ENCODE measurements around the gene LRRTM3.
A peak's percentile ranks its signal among the peaks of the same experiment; 100 is the strongest.

The LRRTM3 gene

DNA sequence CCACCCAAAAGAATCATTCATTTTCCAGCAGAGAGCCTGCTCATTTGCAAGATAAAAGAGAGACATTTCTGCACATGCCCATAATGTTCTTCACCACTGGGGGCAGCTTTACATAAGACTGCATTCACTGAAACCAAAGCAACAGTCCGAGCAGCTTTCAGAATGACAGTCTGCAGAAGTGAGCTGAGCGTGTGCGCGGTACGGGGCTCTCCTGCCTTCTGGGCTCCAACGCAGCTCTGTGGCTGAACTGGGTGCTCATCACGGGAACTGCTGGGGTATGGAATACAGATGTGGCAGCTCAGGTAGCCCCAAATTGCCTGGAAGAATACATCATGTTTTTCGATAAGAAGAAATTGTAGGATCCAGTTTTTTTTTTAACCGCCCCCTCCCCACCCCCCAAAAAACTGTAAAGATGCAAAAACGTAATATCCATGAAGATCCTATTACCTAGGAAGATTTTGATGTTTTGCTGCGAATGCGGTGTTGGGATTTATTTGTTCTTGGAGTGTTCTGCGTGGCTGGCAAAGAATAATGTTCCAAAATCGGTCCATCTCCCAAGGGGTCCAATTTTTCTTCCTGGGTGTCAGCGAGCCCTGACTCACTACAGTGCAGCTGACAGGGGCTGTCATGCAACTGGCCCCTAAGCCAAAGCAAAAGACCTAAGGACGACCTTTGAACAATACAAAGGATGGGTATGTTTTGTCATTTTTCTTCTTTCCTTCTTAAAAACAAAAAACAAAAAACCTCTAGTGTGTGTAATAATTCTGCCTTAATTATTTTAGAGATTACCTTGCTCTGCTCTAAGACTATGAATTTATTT, at the start of gene LRRTM3:
LRRTM3 (plus strand) TSS at position 141 of the 820 bp plus-strand sequence.
- peak; percentile 53 for DNase-seq

DNA sequence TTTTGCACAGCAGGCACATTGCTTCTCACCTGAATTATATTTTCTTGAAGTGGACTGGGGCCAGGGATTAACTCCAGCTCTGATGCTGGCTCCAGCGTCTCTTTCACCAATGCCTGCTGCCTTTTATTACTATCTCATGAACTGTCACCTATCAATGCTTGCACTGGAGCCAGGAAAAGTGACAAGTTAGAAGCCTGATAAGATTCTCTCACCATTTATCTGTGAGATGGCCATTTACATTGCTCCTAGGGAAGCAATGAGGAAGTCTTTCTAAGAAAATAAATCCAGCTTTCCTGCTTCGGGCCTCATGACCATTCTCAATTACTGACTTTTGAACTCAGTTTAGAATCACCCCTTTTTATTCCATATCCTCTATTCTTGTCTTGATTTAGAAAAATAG, 48.5 kb upstream of the LRRTM3 start:
- DNase-seq, result no peak

GRCh38 chr10:66880292-66880691, 45.5 kb upstream of the LRRTM3 start:
- no peak for DNase-seq

GRCh38 chr10:66880826-66881225, 45.0 kb upstream of the LRRTM3 start:
- DNase-seq, result no peak

- DNase-seq, result no peak
These were observed 44.0 kb upstream of the LRRTM3 start for GRCh38 chr10:66881814-66882213.

GRCh38 chr10:66882271-66882670, 43.6 kb upstream of the LRRTM3 start:
- no peak for DNase-seq

GRCh38 chr10:66886848-66887247, 39.0 kb upstream of the LRRTM3 start:
- DNase-seq, result no peak

DNA sequence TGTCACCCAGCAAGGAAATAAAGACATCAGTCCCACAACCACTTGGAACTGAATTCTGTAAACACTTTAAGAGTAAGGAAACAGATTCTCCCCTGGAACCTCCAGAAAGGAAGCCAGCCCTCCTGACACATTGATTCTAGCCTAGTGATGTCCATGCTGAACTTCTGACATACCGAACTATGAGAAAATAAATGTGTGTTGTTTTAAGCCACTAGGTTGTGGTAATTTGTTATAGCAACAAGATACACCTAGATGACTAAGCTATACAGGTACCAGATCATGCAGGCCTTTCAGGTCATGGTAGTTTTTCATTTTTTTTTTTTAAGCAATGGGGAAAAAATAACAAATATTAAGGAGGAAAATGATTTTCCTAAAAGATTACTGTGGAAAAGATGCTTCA, 37.6 kb upstream of the LRRTM3 start:
- DNase-seq, result no peak

DNA sequence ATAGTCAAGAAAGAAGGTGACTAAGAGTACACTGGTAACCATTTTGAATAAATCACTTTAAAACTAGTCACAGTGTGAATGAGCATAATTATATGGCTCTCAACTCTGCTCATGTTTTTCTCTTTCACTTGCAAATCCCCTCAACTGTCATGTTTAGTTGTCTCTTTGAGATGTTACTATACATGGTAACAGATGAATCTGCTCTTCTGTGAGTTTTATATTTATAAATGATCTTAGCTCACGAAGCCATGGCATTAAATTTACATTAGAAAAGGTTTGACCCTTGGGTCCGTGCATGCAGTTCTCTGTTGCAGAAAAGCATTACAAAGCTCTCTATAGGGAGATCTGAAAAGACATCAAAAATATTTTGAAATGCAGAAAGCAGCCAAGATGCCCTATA, 33.0 kb upstream of the LRRTM3 start:
- no peak for DNase-seq

DNA sequence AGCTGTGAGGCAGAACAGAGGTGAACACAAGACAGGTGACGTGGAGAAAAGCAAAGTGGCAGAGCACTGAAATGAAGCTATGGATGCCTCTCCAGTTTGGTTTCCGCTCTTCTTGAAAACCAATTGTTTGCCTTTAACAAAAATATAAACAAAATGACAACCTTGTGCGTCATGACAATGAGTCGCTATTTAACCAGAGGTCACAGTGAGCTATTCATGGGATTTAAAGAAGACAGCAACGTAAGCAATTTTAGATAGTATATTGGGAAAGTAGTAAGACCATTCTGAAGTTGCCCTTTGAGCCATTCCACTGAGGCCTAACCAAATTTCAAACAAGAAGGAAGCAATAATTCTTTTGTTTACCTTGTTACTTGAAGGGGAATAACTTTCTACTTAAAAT, 15.2 kb upstream of the LRRTM3 start:
- DNase-seq, result no peak

DNA sequence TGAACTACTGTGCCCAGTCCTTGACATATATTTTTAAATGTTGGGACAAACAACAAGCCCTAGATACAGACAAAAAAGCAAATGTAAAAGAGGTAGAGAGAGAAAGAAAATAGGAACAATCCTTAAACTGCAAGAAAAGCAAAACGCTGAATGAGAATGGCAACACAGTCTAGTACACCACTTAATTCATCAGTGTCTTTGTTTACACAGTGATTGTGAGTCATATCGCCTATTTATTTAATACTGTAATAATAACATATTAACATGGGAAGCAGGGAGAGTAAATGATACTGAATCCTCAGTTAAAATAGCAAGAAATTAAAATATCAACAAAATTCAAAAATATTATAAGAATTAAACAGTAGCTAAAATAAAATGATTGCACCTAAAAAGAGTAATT, 9.8 kb upstream of the LRRTM3 start:
- no peak for DNase-seq

DNA sequence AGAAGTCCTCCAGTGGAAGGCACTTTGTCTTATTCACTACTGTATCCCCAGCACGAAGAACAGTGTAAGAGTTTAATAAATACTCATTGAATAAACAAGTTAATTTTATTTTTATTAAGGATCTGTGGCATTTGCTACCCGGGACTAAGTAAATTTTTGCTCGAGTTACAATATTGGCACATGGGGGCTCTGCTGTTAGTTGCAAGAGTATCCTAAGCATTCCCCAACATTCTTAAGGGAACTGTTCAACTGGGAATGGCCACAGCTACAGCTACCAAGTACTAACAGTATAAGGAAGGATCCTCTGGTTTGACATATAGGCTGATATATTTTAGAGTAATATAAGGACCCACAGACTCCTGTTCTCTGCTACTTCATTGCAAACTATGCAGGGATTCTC, 8.7 kb upstream of the LRRTM3 start:
- no peak for DNase-seq

DNA sequence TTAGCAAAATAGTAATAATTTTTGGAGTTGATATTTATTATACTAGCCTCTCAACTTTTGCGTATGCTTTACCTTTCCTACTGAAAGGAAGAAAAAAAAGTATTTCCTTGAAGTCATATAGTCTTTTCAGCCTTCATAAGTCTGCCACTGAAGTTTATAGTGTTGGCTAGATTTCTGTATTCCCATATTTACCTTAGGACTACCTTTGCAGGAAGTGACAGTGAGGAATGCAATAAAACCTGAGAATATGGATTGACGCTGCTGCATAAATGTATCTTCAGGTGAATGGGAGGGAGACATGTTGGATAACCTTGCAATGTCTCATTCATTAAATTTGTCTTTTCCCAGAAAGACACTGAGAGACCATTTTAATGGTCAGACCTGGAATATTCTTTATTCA, 6.6 kb upstream of the LRRTM3 start:
- DNase-seq, result no peak

DNA sequence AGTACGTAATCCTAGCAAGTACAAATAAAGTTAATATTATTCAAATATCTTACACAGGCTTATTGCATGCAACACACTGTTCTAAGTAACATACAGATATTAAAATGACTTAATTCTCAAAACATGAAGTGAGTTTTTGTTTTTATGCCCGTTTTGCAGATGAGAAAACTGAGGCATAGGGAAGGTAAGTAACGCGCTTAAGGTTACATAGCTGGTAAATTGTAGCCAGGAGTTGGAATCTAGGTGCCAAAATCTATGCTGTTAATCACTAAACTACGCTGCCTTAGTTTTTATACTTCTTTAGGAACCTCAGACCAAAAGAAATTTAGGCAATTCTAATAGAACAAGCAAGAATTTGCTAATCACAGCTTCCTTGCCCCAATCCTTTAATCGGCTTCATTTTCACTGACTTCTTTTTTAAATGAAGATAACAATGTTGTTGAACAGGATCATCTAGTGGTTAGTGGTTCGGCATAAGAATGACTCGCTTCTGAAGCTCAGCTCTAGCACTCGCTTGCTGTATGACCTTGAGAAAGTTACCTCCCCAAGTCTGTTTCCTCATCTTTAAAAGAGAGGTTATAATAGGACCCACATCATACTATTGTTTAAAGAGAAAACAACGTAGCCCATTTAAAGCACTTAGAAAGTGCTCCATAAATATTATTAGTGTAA, 1.0 kb upstream of the LRRTM3 start:
- DNase-seq, result no peak

DNA sequence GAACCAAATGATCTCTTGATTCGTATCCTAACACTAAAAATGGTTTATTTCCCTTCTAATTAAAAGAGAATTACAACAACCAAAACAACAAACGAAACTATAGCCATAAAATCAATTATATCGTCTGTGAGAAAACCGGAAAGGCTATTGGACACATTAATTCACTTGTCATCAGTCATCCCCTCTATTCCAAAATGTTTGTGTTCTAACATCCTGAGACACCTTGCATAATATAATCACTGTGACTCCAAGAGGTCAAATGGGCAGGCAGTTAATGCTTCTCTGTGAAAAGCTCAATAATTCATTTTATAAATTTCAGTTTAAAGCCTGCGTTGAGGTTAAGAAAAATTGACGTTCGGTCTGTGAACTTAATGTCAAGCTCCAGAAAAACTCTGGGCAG, 463 bp upstream of the LRRTM3 start:
- DNase-seq, result no peak

- no peak for DNase-seq
These were observed 1.0 kb downstream of the LRRTM3 start for GRCh38 chr10:66926841-66927240.

DNA sequence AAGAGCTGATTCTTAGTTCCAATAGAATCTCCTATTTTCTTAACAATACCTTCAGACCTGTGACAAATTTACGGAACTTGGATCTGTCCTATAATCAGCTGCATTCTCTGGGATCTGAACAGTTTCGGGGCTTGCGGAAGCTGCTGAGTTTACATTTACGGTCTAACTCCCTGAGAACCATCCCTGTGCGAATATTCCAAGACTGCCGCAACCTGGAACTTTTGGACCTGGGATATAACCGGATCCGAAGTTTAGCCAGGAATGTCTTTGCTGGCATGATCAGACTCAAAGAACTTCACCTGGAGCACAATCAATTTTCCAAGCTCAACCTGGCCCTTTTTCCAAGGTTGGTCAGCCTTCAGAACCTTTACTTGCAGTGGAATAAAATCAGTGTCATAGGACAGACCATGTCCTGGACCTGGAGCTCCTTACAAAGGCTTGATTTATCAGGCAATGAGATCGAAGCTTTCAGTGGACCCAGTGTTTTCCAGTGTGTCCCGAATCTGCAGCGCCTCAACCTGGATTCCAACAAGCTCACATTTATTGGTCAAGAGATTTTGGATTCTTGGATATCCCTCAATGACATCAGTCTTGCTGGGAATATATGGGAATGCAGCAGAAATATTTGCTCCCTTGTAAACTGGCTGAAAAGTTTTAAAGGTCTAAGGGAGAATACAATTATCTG, 1.6 kb downstream of the LRRTM3 start:
- DNase-seq, result no peak

- DNase-seq, result no peak
These were observed 2.3 kb downstream of the LRRTM3 start for GRCh38 chr10:66927971-66928770.

DNA sequence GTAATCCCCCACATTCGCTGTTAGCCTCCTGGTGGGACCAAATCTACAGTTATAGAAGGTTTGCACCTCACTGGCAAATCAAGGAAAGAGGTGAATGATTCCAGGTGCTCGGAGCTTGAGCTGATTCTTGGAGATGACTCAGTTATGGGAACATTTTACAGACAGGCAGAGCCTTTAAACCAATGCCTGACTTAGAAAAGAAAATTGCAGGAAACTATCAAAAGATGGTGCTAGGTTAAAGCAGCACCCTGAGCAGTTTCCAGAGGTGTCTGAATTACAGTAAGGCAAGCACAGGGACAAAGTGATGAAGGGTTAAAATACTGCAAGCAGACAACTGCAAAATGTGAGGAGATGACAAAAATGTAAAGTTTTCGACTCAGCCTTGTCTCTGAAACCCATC, 2.9 kb downstream of the LRRTM3 start:
- DNase-seq, result no peak

DNA sequence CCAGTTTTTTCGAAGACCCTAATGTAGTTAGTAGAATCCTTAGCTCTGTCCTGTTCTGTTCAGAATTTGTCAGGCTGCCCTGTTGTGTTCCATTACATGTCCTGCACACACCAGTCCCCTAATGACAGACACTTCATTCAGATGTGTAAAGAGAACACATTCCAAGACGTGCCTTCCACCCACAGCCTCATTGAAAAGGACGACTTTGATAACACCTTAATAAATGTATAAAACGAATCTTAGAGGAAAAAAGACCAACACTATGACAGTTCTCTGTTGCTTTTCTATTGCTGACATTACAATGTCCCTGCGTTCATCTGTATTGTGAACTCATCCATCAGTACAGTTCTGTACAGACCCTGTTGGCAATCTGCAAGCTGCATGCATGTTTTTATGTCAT, 3.5 kb downstream of the LRRTM3 start:
- no peak for DNase-seq

GRCh38 chr10:66931340-66931948, 5.6 kb downstream of the LRRTM3 start:
- peak; percentile 69 for DNase-seq

DNA sequence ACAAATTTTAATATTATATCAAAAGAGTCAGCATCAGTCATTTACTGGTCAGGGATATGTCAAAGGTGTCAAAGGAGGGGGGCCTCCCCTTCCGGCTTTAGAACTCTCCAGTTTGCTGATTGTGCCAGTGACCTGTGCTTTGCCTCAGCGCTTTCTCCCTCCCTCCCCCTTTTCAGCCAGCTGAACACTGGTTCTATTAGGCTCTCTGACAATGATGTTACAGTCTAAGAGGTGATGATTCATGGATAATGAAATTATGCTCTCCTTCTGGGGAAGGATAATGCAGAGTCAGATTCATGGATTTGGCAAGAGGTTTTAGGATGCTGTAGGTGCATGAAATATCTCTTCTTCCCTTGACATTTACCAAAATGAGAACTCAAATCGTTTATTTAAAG, 6.1 kb downstream of the LRRTM3 start:
- no peak for DNase-seq

DNA sequence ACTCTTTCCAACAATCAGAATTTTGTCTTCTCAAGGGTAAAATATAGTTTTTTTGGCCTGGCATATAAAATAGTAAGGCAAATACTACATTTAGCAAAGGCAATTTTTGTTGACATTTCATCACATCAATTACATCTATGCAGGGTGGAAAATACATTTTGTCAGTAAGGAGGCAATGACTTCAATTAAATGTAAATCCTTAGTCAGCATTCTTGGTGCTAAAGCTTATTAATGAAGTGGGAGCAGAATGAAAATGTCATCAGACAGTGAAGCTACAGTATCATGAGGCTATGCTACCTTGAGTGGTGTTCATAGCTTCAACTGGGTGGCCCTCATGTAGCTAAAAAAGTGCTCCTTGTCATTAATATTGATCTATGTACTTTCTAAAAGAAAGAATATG, 8.9 kb downstream of the LRRTM3 start:
- DNase-seq, result no peak

Data from hematopoietic multipotent progenitor cell treated with erythropoietin and hydrocortisone succinate and interleukin-3 and kit ligand, for 8 days (in vitro differentiated cells).